SH-SY5Y (cell line): ENCODE results near the gene SRSF12.

Source experiments
- GATA2 ChIP-seq: IDR thresholded peaks from 2 replicates; pipeline ENCODE4 v1.6.1; 2011; ENCODE audit warnings: mild to moderate bottlenecking, low read depth, low read length
- GATA3 ChIP-seq: IDR thresholded peaks from 2 replicates; pipeline ENCODE4 v1.6.1; 2011; ENCODE audit warnings: low read depth, mild to moderate bottlenecking, low read length, moderate library complexity

- no peak for TF ChIP-seq GATA3
- no peak for TF ChIP-seq GATA2
Observed at GRCh38 chr6:89160331-89161092, 42.6 kb upstream of the SRSF12 start.
